Esophagus muscularis mucosa (tissue), 4 donors: ENCODE results near the gene RDH12. TPM values are rescaled to one million over a fixed set of nuclear protein-coding genes. Genes with fewer than 3 reads are reported as not detected.
"Not testable (repeated sequence)": the region's sequence is repeated elsewhere in the genome, so short reads cannot be mapped to it uniquely, and the experiment has no call there.

Experiments used
- DNase-seq: peaks from one replicate; pipeline ENCODE4 v3.0.0-alpha.2; 2017; ENCODE audit errors: extremely low spot score
- H3K27ac ChIP-seq, 4 donors: fragments of 200-600 bp; sonication (generic); replicated peaks in 1 of 4; 1 replicate in 3 of 4; 2 replicates in 1 of 4; pipeline ENCODE4 v1.5.1; 2016 to 2019; ENCODE audit warnings: mild to moderate bottlenecking in 1 of 4
- H3K27me3 ChIP-seq, 4 donors: fragments of 200-600 bp; sonication (generic); one replicate each; pipeline versions ENCODE4 v1.5.1 to v1.6.0; 2016 to 2019
- H3K36me3 ChIP-seq, 4 donors: fragments of 200-600 bp; sonication (generic); one replicate each; pipeline ENCODE4 v1.5.1; 2016 to 2019
- H3K4me1 ChIP-seq, 4 donors: fragments of 200-600 bp; sonication (generic); one replicate each; pipeline ENCODE4 v1.5.1; 2016 to 2019
- H3K4me3 ChIP-seq, 4 donors: fragments of 200-600 bp; sonication (generic); 1 replicate in 2 of 4; 2 replicates in 2 of 4; pipeline ENCODE4 v1.5.1; 2016 to 2019; ENCODE audit warnings: mild to moderate bottlenecking in 4 of 4, moderate library complexity in 1 of 4
- H3K9me3 ChIP-seq, 4 donors: fragments of 200-600 bp; sonication (generic); 1 replicate in 3 of 4; 2 replicates in 1 of 4; pipeline ENCODE4 v1.5.1; 2016 to 2019
- EP300 ChIP-seq: sonication (generic); formaldehyde crosslinking; IDR thresholded peaks from one replicate; pipeline ENCODE4 v1.6.1; 2017; ENCODE audit warnings: antibody characterized with exemption
- POLR2A ChIP-seq: fragments of 450-650 bp; IDR thresholded peaks from one replicate; pipeline ENCODE4 v1.6.1; 2017; ENCODE audit warnings: antibody characterized with exemption, moderate library complexity, mild to moderate bottlenecking, low read depth
- POLR2AphosphoS5 ChIP-seq, 2 donors: sonication (generic); formaldehyde crosslinking; IDR thresholded peaks; one replicate each; pipeline ENCODE4 v1.6.1; 2017; ENCODE audit warnings: antibody characterized with exemption in 2 of 2
- WGBS: methylation state at CpG from one replicate; pipeline ENCODE4 v1.1.5; 2018; 5-methylcytosine and 5-hydroxymethylcytosine counted together
- intact Hi-C: fragments of 100-400 bp; cut with DNase I; formaldehyde crosslinking; loops from one replicate; pipeline ENCODE4 v1.15.1; 2023
- total RNA-seq, 4 donors: library from RNA; depleted of rRNA; stranded (reverse); fragments of >200 nt; gene quantifications; one replicate each; pipeline versions ENCODE4 v1.1.0 to v1.2.1, GENCODE V29; 2016
- TF ChIP-seq, protein P1 (sequence below), 3 experiments: fragments of 200-600 bp in 2 of 3; fragments of 450-650 bp in 1 of 3; sonication (generic) in 2 of 3; IDR thresholded peaks; one replicate each; pipeline ENCODE4 v1.5.1; 2017 to 2019; ENCODE audit warnings: antibody characterized with exemption in 3 of 3, mild to moderate bottlenecking in 2 of 3, moderate library complexity in 1 of 3

RDH12 gene
- total RNA-seq, 4 donors from 2014 or later, result not detected

DNA sequence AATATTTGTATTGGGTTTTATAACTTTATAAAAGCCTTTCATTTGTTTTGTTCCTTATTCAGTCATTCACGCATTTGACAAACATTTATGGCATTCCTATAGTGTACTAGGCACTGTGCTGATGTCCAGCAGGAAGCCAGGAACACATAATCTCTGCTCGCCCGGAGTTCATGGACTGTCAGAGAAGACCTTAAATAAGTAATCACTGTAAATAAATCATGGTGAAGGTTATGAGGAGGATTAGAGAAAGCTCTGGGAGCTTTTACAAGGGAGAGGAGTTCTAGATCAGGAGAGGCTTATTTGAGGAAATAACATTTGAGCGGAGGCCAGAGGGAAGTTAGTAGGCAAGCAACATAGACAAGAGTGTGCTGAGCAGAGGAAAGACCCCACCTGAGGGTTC lies 4.7 kb upstream of the RDH12 start:
- no peak overlapping the region for H3K27ac ChIP-seq
- intact Hi-C loops, result loop anchor here (5.0 kb wide), 1 partner anchor 80 kb away; the partner anchor contains the start of gene ARG2
- no peak for DNase-seq
- H3K27me3 ChIP-seq, result no peaks in the 10 kb centered on the region
- WGBS, result 74% methylated on average over 4 of the region's 4 CpGs
- H3K4me1 ChIP-seq, result peaks cover 4 to 27% (median 23%) of the 10 kb centered on the region in 4 donors
- peaks cover 2 to 10% (median 4%) of the 10 kb centered on the region in 4 donors for H3K36me3 ChIP-seq
- H3K4me3 ChIP-seq, result no peak overlapping the region
- H3K9me3 ChIP-seq, result no peaks in the 10 kb centered on the region
- no peak for TF ChIP-seq POLR2A
- TF ChIP-seq, protein P1, sequence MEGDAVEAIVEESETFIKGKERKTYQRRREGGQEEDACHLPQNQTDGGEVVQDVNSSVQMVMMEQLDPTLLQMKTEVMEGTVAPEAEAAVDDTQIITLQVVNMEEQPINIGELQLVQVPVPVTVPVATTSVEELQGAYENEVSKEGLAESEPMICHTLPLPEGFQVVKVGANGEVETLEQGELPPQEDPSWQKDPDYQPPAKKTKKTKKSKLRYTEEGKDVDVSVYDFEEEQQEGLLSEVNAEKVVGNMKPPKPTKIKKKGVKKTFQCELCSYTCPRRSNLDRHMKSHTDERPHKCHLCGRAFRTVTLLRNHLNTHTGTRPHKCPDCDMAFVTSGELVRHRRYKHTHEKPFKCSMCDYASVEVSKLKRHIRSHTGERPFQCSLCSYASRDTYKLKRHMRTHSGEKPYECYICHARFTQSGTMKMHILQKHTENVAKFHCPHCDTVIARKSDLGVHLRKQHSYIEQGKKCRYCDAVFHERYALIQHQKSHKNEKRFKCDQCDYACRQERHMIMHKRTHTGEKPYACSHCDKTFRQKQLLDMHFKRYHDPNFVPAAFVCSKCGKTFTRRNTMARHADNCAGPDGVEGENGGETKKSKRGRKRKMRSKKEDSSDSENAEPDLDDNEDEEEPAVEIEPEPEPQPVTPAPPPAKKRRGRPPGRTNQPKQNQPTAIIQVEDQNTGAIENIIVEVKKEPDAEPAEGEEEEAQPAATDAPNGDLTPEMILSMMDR (IDR thresholded peaks at IDR 0.05), result no peak
- TF ChIP-seq POLR2AphosphoS5 (IDR thresholded peaks at IDR 0.05), result no peak
- TF ChIP-seq EP300, result no peak

GRCh38 chr14:67698179-67698578 lies 3.5 kb upstream of the RDH12 start:
- H3K4me1 ChIP-seq, result peaks cover 4 to 24% (median 18%) of the 10 kb centered on the region in 4 donors
- H3K27me3 ChIP-seq, result no peaks in the 10 kb centered on the region
- H3K36me3 ChIP-seq, result no peaks in the 10 kb centered on the region
- H3K4me3 ChIP-seq, result no peak overlapping the region
- H3K27ac ChIP-seq, result no peak overlapping the region
- DNase-seq, result no peak
- 67% methylated on average over 1 of the region's 1 CpG for WGBS
- TF ChIP-seq EP300 (no peak), POLR2AphosphoS5 (IDR thresholded peaks at IDR 0.05) (no peak), POLR2A (no peak)
- TF ChIP-seq, protein P1 (IDR thresholded peaks at IDR 0.05), result no peak
- H3K9me3 ChIP-seq, result no peaks in the 10 kb centered on the region
- intact Hi-C loops, result loop anchor here (5.0 kb wide), 1 partner anchor 81 kb away; the partner anchor contains the start of gene ARG2

GRCh38 chr14:67703997-67704396 lies 2.3 kb downstream of the RDH12 start:
- no peaks in the 10 kb centered on the region for H3K36me3 ChIP-seq
- intact Hi-C loops, result loop anchor here (5.0 to 10.0 kb wide), 2 partner anchors 119 to 277 kb away; no protein-coding TSS in a partner anchor
- H3K4me1 ChIP-seq, result no peaks in the 10 kb centered on the region
- no peaks in the 10 kb centered on the region for H3K9me3 ChIP-seq
- H3K27me3 ChIP-seq, result no peaks in the 10 kb centered on the region
- no peak overlapping the region for H3K27ac ChIP-seq
- no peak overlapping the region for H3K4me3 ChIP-seq
- TF ChIP-seq, protein P1 (IDR thresholded peaks at IDR 0.05), result no peak
- TF ChIP-seq EP300 (no peak), POLR2A (no peak), POLR2AphosphoS5 (IDR thresholded peaks at IDR 0.05) (no peak)
- no peak for DNase-seq
- WGBS, result 42% methylated on average over 3 of the region's 3 CpGs

GRCh38 chr14:67704484-67705089 lies 2.9 kb downstream of the RDH12 start:
- intact Hi-C loops, result loop anchor here (5.0 to 10.0 kb wide), 2 partner anchors 120 to 277 kb away; no protein-coding TSS in a partner anchor
- no peak overlapping the region for H3K27ac ChIP-seq
- H3K27me3 ChIP-seq, result no peaks in the 10 kb centered on the region
- whole genome bisulfite sequencing, result 0% methylated on average over 3 of the region's 3 CpGs
- no peak for DNase-seq
- no peak overlapping the region for H3K4me3 ChIP-seq
- no peaks in the 10 kb centered on the region for H3K9me3 ChIP-seq
- H3K36me3 ChIP-seq, result no peaks in the 10 kb centered on the region
- no peaks in the 10 kb centered on the region for H3K4me1 ChIP-seq
- TF ChIP-seq, protein P1 (IDR thresholded peaks at IDR 0.05), result peak; percentile 53 to 77 (median 72)
- TF ChIP-seq POLR2A, result no peak

- H3K4me3 ChIP-seq, result no peak overlapping the region
- no peak for TF ChIP-seq POLR2AphosphoS5 (IDR thresholded peaks at IDR 0.05)
- TF ChIP-seq, protein P1 (IDR thresholded peaks at IDR 0.05), result no peak
- no peak for TF ChIP-seq EP300
- TF ChIP-seq POLR2A, result no peak
- no peaks in the 10 kb centered on the region for H3K27me3 ChIP-seq
- no peak for DNase-seq
- 66% methylated on average over 3 of the region's 3 CpGs for WGBS
- no peak overlapping the region for H3K27ac ChIP-seq
- H3K36me3 ChIP-seq, result no peaks in the 10 kb centered on the region
- H3K9me3 ChIP-seq, result no peaks in the 10 kb centered on the region
- intact Hi-C loops, result loop anchor here (10.0 kb wide), 1 partner anchor 120 kb away; no protein-coding TSS in a partner anchor
- H3K4me1 ChIP-seq, result no peaks in the 10 kb centered on the region
These were observed 3.5 kb downstream of the RDH12 start for GRCh38 chr14:67705211-67705610.

DNA sequence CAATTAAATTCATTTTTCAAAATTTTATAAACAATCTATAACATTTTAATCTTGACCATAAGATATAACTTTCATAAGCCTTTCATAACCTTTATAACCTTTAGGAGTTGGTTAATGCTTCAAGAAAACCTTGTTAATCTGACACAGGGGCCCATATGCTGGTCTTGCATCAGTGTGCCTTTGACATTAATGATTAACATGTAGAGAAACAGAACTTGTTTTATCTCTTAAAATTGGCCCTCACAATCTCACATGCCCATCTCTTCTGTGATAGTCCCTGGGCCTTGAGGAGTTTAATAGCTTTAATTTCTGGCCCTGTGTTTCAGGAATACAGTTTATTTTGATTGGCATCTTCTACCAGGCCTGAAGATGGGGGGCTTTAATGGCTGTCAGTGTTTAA lies 7.7 kb downstream of the RDH12 start:
- not testable (repeated sequence) for H3K36me3 ChIP-seq, H3K27ac ChIP-seq, DNase-seq, H3K27me3 ChIP-seq, H3K9me3 ChIP-seq, H3K4me1 ChIP-seq, H3K4me3 ChIP-seq
- intact Hi-C loops, result loop anchor here (10.0 kb wide), 1 partner anchor 125 kb away; no protein-coding TSS in a partner anchor

GRCh38 chr14:67709796-67710195 lies 8.1 kb downstream of the RDH12 start:
- not testable (repeated sequence) for H3K36me3 ChIP-seq, H3K9me3 ChIP-seq, H3K4me3 ChIP-seq, H3K4me1 ChIP-seq, DNase-seq, H3K27ac ChIP-seq, H3K27me3 ChIP-seq
- 75% methylated on average over 1 of the region's 1 CpG for WGBS
- intact Hi-C loops, result loop anchor here (10.0 kb wide), 1 partner anchor 125 kb away; no protein-coding TSS in a partner anchor
